Loucy (cell line): Measurements from ENCODE around the gene HBQ1.

ENCODE experiments used
- EZH2phosphoT487 ChIP-seq: fragments of 200-600 bp; IDR thresholded peaks from 2 replicates; pipeline ENCODE4 v1.6.1; 2018; ENCODE audit warnings: antibody characterized with exemption, mild to moderate bottlenecking, moderate library complexity, borderline replicate concordance
- TF ChIP-seq, protein P1 (sequence below): fragments of 200-600 bp; sonication (generic); conservative IDR thresholded peaks from 2 replicates; pipeline ENCODE4 v1.5.1; 2014; ENCODE audit warnings: mild to moderate bottlenecking, antibody characterized with exemption, low read length

DNA sequence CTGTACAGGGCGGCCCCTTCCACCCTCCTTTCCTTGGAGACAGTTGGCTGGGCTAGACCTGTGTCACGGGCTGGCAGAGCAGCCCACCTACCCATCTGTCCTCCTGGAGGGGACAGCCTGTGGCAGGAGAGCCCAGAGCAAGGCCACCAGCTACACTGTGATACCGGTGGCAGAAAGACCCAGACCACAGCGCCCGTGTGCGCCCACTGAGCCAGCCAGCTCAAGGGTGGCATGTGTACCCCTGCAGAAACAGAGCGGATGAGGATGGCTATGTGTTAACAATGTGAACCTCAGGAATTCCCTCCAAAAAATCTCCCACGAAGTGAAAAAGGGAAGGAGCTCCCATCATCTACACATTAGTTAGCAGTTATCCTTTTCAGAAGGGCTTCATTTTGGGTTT, 7.1 kb downstream of the HBQ1 start:
- TF ChIP-seq, protein P1, sequence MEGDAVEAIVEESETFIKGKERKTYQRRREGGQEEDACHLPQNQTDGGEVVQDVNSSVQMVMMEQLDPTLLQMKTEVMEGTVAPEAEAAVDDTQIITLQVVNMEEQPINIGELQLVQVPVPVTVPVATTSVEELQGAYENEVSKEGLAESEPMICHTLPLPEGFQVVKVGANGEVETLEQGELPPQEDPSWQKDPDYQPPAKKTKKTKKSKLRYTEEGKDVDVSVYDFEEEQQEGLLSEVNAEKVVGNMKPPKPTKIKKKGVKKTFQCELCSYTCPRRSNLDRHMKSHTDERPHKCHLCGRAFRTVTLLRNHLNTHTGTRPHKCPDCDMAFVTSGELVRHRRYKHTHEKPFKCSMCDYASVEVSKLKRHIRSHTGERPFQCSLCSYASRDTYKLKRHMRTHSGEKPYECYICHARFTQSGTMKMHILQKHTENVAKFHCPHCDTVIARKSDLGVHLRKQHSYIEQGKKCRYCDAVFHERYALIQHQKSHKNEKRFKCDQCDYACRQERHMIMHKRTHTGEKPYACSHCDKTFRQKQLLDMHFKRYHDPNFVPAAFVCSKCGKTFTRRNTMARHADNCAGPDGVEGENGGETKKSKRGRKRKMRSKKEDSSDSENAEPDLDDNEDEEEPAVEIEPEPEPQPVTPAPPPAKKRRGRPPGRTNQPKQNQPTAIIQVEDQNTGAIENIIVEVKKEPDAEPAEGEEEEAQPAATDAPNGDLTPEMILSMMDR = no peak
- TF ChIP-seq EZH2phosphoT487 = no peak
